K562 (cell line): ENCODE results near the gene SLC38A7. TPM values are rescaled to one million over a fixed set of nuclear protein-coding genes. Genes with fewer than 3 reads are reported as not detected.
A peak's percentile ranks its signal among the peaks of the same experiment; 100 is the strongest.

Experiments used
- BCL6 ChIP-seq: fragments of 250-450 bp; sonication (Bioruptor Pico); IDR thresholded peaks from 2 replicates; pipeline ENCODE4 v1.4.0; 2020
- BHLHE40 ChIP-seq: IDR thresholded peaks from 2 replicates; pipeline ENCODE4 v1.6.1; 2011; ENCODE audit warnings: low read length, improper control_type of control experiment
- CSDE1 ChIP-seq, 2 experiments: fragments of 450-650 bp; IDR thresholded peaks; 2 replicates each; pipeline ENCODE4 v1.6.1; 2016; ENCODE audit warnings: mild to moderate bottlenecking in 1 of 2
- FOXP4 ChIP-seq: sonication (generic); formaldehyde crosslinking; IDR thresholded peaks from 2 replicates; pipeline ENCODE4 v1.8.0; 2022; ENCODE audit warnings: mild to moderate bottlenecking, missing genetic modification reagents, borderline replicate concordance
- GABPB1 ChIP-seq: sonication (generic); formaldehyde crosslinking; IDR thresholded peaks from 2 replicates; pipeline ENCODE4 v1.8.0; 2022; ENCODE audit warnings: mild to moderate bottlenecking, missing genetic modification reagents
- MEF2A ChIP-seq: IDR thresholded peaks from 2 replicates; pipeline ENCODE4 v1.6.1; 2011; ENCODE audit warnings: low read depth, mild to moderate bottlenecking, low read length, moderate library complexity; ENCODE audit not compliant: control insufficient read depth
- NCOR1 ChIP-seq: fragments of 450-650 bp; IDR thresholded peaks from 2 replicates; pipeline ENCODE4 v1.6.1; 2016; ENCODE audit warnings: mild to moderate bottlenecking, moderate library complexity
- PML ChIP-seq: IDR thresholded peaks from 2 replicates; pipeline ENCODE4 v1.6.1; 2012; ENCODE audit warnings: low read length, inconsistent platforms
- POLR2B ChIP-seq: fragments of 450-650 bp; IDR thresholded peaks from 2 replicates; pipeline ENCODE4 v1.6.1; 2018; ENCODE audit warnings: low read depth; ENCODE audit not compliant: partially characterized antibody
- TCF15 ChIP-seq: fragments of 250-450 bp; sonication (Bioruptor Pico); IDR thresholded peaks from 2 replicates; pipeline ENCODE4 v1.8.0; 2022; ENCODE audit warnings: moderate library complexity, mild to moderate bottlenecking, inconsistent platforms
- TCF3 ChIP-seq: sonication (generic); formaldehyde crosslinking; IDR thresholded peaks from 2 replicates; pipeline ENCODE4 v1.4.0; 2020; ENCODE audit warnings: mild to moderate bottlenecking, missing genetic modification reagents
- TCFL5 ChIP-seq: fragments of 250-450 bp; sonication (Bioruptor Pico); conservative IDR thresholded peaks from 2 replicates; pipeline ENCODE4 v1.6.1; 2021; ENCODE audit warnings: mild to moderate bottlenecking, moderate library complexity, matching md5 sums
- ZFP91 ChIP-seq: sonication (generic); formaldehyde crosslinking; IDR thresholded peaks from 2 replicates; pipeline ENCODE4 v1.8.0; 2022; ENCODE audit warnings: mild to moderate bottlenecking, missing genetic modification reagents
- ZKSCAN1 ChIP-seq: fragments of 150-350 bp; IDR thresholded peaks from 2 replicates; pipeline ENCODE4 v1.6.1; 2016; ENCODE audit warnings: low read depth, low read length
- ZNF609 ChIP-seq: sonication (generic); formaldehyde crosslinking; IDR thresholded peaks from 2 replicates; pipeline ENCODE4 v1.8.1; 2023; ENCODE audit warnings: missing genetic modification reagents, mild to moderate bottlenecking, borderline replicate concordance
- polyA plus RNA-seq, 8 experiments: library from polyadenylated mRNA; depleted of rRNA in 4 of 8; stranded (reverse) in 5 of 8; unstranded in 3 of 8; fragments of >200 nt; fragmentation: Nextera tagmentation in 2 of 8; fragmentation: Illumina TruSeq in 1 of 8; extraction: Ambion mirVana in 2 of 8; extraction: Trizol in 1 of 8; gene quantifications; 2 replicates each; pipeline versions ENCODE4 v1.2.1 to v1.2.3, GENCODE V29; 2011 to 2014; ENCODE audit warnings: inconsistent platforms in 1 of 8, missing spikeins in 1 of 8
- total RNA-seq, 7 experiments: library from RNA; depleted of rRNA in 6 of 7; stranded (reverse); fragments of >200 nt in 6 of 7; fragmentation: Illumina TruSeq in 2 of 7; extraction: Trizol in 2 of 7; gene quantifications; 2 replicates each; pipeline versions ENCODE4 v1.2.1 to v1.2.3, GENCODE V29; 2011 to 2021; ENCODE audit warnings: low replicate concordance in 1 of 7

SLC38A7 gene
- total and polyA plus RNA-seq, 9 of the 15 experiments (the other 6 are each of a cell fraction or from before 2014, with no cell fraction given) = 2.7 to 12.2 (median 6.5) TPM

- TF ChIP-seq FOXP4 (CRISPR knock-in tag) (peak; percentile 93), BCL6 (CRISPR knock-in tag) (no peak), MEF2A (0 out of 2 replicates have a peak, but pooled peaks have one; percentile 9), TCFL5 (CRISPR knock-in tag) (no peak), ZFP91 (peak; percentile 79), TCF3 (CRISPR knock-in tag) (peak; percentile 20; the same call in 1 of the 2 replicates), ZKSCAN1 (peak; percentile 40; the same call in 1 of the 2 replicates), BHLHE40 (peak; percentile 52; the same call in 1 of the 2 replicates), POLR2B (peak; percentile 74), PML (peak; percentile 47; the same call in 1 of the 2 replicates), ZNF609 (CRISPR knock-in tag) (0 out of 2 replicates have a peak, but pooled peaks have one; percentile 41), GABPB1 (peak; percentile 73), TCF15 (no peak), NCOR1 (0 out of 2 replicates have a peak, but pooled peaks have one; percentile 5), CSDE1 (IDR thresholded peaks at IDR 0.05) (no peak)
Observed at GRCh38 chr16:58733671-58734458, 49.3 kb upstream of the SLC38A7 start, which contains the start of gene GOT2 (continued).
